HEK293 (cell line): Measurements from ENCODE around the gene LMCD1.

ENCODE experiments used
- CTCF ChIA-PET: fragments of 350-600 bp; formaldehyde crosslinking; extraction: SDS; loops from one replicate; lab custom pipeline; 2021; ENCODE audit warnings: antibody characterized with exemption; lab: Yijun Ruan, JAX
- POLR2A ChIA-PET: fragments of 300-600 bp; formaldehyde crosslinking; extraction: SDS; loops from one replicate; lab custom pipeline; 2020; ENCODE audit warnings: antibody characterized with exemption, inconsistent platforms; lab: Yijun Ruan, JAX
- H3K27ac ChIP-seq: fragments of 200-500 bp; sonication (Bioruptor generic); 2 replicates; pipeline ENCODE4 v1.5.1; 2014; ENCODE audit warnings: low read depth, low read length, control low read depth, inconsistent platforms; ENCODE audit errors: extremely low read depth
- H3K36me3 ChIP-seq, 2 experiments: fragments of 200-500 bp in 1 of 2; sonication (Bioruptor generic) in 1 of 2; 1 replicate in 1 of 2; 2 replicates in 1 of 2; pipeline ENCODE4 v1.5.1; 2014 to 2017; ENCODE audit warnings: inconsistent platforms in 2 of 2, low read length in 2 of 2; ENCODE audit not compliant: control insufficient read depth in 2 of 2, insufficient read depth in 1 of 2
- H3K4me1 ChIP-seq: fragments of 200-500 bp; sonication (Bioruptor generic); 2 replicates; pipeline ENCODE4 v1.5.1; 2014; ENCODE audit warnings: mild to moderate bottlenecking, low read length, inconsistent platforms; ENCODE audit not compliant: control insufficient read depth, insufficient read depth
- H3K4me3 ChIP-seq: 2 replicates; pipeline ENCODE4 v1.5.1; 2011; ENCODE audit warnings: low read depth, mild to moderate bottlenecking, control low read depth, low read length, moderate library complexity
- H3K9me3 ChIP-seq: fragments of 200-500 bp; sonication (Bioruptor generic); 2 replicates; pipeline ENCODE4 v1.5.1; 2014; ENCODE audit warnings: low read depth, low read length, inconsistent platforms; ENCODE audit not compliant: control insufficient read depth, insufficient read depth
- GLIS1 ChIP-seq: fragments of 450-650 bp; formaldehyde crosslinking; IDR thresholded peaks from 2 replicates; pipeline ENCODE4 v1.5.1; 2016; ENCODE audit warnings: missing biosample characterization, missing genetic modification characterization
- OVOL3 ChIP-seq: fragments of 450-650 bp; formaldehyde crosslinking; IDR thresholded peaks from 2 replicates; pipeline ENCODE4 v1.5.1; 2016; ENCODE audit warnings: missing biosample characterization, missing genetic modification characterization
- SETDB1 ChIP-seq: IDR thresholded peaks from one replicate; pipeline ENCODE4 v1.6.1; 2017; ENCODE audit warnings: mild to moderate bottlenecking, low read length, moderate library complexity, mixed read lengths; ENCODE audit not compliant: insufficient read length
- WT1 ChIP-seq: fragments of 450-650 bp; formaldehyde crosslinking; IDR thresholded peaks from 2 replicates; pipeline ENCODE4 v1.5.1; 2016; ENCODE audit warnings: missing biosample characterization, missing genetic modification characterization
- ZBTB48 ChIP-seq: fragments of 450-650 bp; formaldehyde crosslinking; IDR thresholded peaks from 2 replicates; pipeline ENCODE4 v1.5.1; 2016; ENCODE audit warnings: missing biosample characterization, missing genetic modification characterization
- ZNF112 ChIP-seq: fragments of 450-650 bp; formaldehyde crosslinking; IDR thresholded peaks from 2 replicates; pipeline ENCODE4 v1.5.0; 2017; ENCODE audit warnings: missing biosample characterization, missing genetic modification characterization
- ZNF157 ChIP-seq: fragments of 450-650 bp; formaldehyde crosslinking; IDR thresholded peaks from 2 replicates; pipeline ENCODE4 v1.5.1; 2016; ENCODE audit warnings: missing biosample characterization, missing genetic modification characterization
- ZNF169 ChIP-seq: fragments of 450-650 bp; formaldehyde crosslinking; IDR thresholded peaks from 2 replicates; pipeline ENCODE4 v1.5.1; 2016; ENCODE audit warnings: missing biosample characterization, missing genetic modification characterization
- ZNF239 ChIP-seq: fragments of 450-650 bp; formaldehyde crosslinking; IDR thresholded peaks from 2 replicates; pipeline ENCODE4 v1.5.1; 2016; ENCODE audit warnings: missing biosample characterization, missing genetic modification characterization
- ZNF350 ChIP-seq: fragments of 450-650 bp; formaldehyde crosslinking; IDR thresholded peaks from 2 replicates; pipeline ENCODE4 v1.5.0; 2017; ENCODE audit warnings: missing biosample characterization, mild to moderate bottlenecking, missing genetic modification characterization
- ZNF48 ChIP-seq: fragments of 450-650 bp; formaldehyde crosslinking; IDR thresholded peaks from 2 replicates; pipeline ENCODE4 v1.5.1; 2016; ENCODE audit warnings: missing biosample characterization, missing genetic modification characterization
- ZNF624 ChIP-seq: fragments of 450-650 bp; formaldehyde crosslinking; IDR thresholded peaks from 2 replicates; pipeline ENCODE4 v1.5.1; 2017; ENCODE audit warnings: missing biosample characterization, missing genetic modification characterization
- TF ChIP-seq, protein P1 (sequence below): fragments of 450-650 bp; formaldehyde crosslinking; IDR thresholded peaks from 2 replicates; pipeline ENCODE4 v1.5.1; 2016; ENCODE audit warnings: missing biosample characterization, missing genetic modification characterization
- TF ChIP-seq, protein P2 (sequence below): fragments of 450-650 bp; formaldehyde crosslinking; IDR thresholded peaks from 2 replicates; pipeline ENCODE4 v1.5.1; 2016; ENCODE audit warnings: missing biosample characterization, missing genetic modification characterization
- TF ChIP-seq, protein P3 (sequence below): fragments of 450-650 bp; formaldehyde crosslinking; IDR thresholded peaks from 2 replicates; pipeline ENCODE4 v1.5.1; 2016; ENCODE audit warnings: missing biosample characterization, missing genetic modification characterization
- TF ChIP-seq, protein P4 (sequence below): fragments of 450-650 bp; formaldehyde crosslinking; conservative IDR thresholded peaks from 2 replicates; pipeline ENCODE4 v1.5.1; 2016; ENCODE audit warnings: low read depth, missing biosample characterization, missing genetic modification characterization
- TF ChIP-seq, protein P5 (sequence below): fragments of 450-650 bp; formaldehyde crosslinking; IDR thresholded peaks from 2 replicates; pipeline ENCODE4 v1.5.1; 2016; ENCODE audit warnings: missing biosample characterization, missing genetic modification characterization
- TF ChIP-seq, protein P6 (sequence below): fragments of 450-650 bp; formaldehyde crosslinking; IDR thresholded peaks from 2 replicates; pipeline ENCODE4 v1.5.1; 2016; ENCODE audit warnings: missing biosample characterization, missing genetic modification characterization

Gene LMCD1

DNA sequence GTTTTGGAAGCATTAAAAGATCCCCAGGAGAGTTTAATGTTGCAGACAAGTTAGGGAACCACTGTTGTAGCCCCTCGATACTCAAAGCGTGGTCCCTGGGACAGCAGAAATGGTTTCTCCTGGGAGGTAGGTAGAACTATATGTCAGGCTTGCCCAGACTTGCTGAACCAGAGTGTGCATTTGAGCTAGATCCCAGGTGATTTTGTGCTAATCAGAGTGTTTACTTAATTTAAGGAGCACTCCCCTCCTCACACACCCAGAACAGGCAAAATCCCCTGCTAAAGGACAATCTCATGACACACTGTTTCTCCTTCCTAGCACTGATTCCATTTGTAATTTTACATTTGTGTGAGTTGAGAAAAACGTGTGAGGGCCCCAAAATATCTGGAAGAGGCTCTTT is 24.3 kb downstream of the LMCD1 start:
- CTCF ChIA-PET, result no interaction called here
- Histone ChIP-seq H3K4me3 (no peak overlapping the region), H3K9me3 (no peaks in the 10 kb centered on the region), H3K36me3 (peaks cover 0 to 5% of the 10 kb centered on the region in 2 experiments; a peak in 1 of 3 replicates), H3K27ac (no peak overlapping the region), H3K4me1 (0 out of 2 replicates have a peak, but pooled peaks cover 2% of the 10 kb centered on the region)
- TF ChIP-seq ZNF169 (tag by site-specific recombination) (no peak), ZNF239 (no peak), ZNF624 (no peak), SETDB1 (no peak), ZNF112 (tag by site-specific recombination) (no peak), ZNF350 (tag by site-specific recombination) (no peak), WT1 (tag by site-specific recombination) (0 out of 2 replicates have a peak, but pooled peaks have one; percentile 23), GLIS1 (tag by site-specific recombination) (0 out of 2 replicates have a peak, but pooled peaks have one; percentile 10), ZBTB48 (tag by site-specific recombination) (peak; percentile 73; the same call in 1 of the 2 replicates), OVOL3 (tag by site-specific recombination) (no peak), ZNF157 (tag by site-specific recombination) (no peak), ZNF48 (no peak)
- TF ChIP-seq, protein P1, sequence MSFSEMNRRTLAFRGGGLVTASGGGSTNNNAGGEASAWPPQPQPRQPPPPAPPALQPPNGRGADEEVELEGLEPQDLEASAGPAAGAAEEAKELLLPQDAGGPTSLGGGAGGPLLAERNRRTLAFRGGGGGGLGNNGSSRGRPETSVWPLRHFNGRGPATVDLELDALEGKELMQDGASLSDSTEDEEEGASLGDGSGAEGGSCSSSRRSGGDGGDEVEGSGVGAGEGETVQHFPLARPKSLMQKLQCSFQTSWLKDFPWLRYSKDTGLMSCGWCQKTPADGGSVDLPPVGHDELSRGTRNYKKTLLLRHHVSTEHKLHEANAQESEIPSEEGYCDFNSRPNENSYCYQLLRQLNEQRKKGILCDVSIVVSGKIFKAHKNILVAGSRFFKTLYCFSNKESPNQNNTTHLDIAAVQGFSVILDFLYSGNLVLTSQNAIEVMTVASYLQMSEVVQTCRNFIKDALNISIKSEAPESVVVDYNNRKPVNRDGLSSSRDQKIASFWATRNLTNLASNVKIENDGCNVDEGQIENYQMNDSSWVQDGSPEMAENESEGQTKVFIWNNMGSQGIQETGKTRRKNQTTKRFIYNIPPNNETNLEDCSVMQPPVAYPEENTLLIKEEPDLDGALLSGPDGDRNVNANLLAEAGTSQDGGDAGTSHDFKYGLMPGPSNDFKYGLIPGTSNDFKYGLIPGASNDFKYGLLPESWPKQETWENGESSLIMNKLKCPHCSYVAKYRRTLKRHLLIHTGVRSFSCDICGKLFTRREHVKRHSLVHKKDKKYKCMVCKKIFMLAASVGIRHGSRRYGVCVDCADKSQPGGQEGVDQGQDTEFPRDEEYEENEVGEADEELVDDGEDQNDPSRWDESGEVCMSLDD (tag by site-specific recombination), result no peak
- TF ChIP-seq, protein P2, sequence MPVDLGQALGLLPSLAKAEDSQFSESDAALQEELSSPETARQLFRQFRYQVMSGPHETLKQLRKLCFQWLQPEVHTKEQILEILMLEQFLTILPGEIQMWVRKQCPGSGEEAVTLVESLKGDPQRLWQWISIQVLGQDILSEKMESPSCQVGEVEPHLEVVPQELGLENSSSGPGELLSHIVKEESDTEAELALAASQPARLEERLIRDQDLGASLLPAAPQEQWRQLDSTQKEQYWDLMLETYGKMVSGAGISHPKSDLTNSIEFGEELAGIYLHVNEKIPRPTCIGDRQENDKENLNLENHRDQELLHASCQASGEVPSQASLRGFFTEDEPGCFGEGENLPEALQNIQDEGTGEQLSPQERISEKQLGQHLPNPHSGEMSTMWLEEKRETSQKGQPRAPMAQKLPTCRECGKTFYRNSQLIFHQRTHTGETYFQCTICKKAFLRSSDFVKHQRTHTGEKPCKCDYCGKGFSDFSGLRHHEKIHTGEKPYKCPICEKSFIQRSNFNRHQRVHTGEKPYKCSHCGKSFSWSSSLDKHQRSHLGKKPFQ (tag by site-specific recombination), result no peak
- TF ChIP-seq, protein P3, sequence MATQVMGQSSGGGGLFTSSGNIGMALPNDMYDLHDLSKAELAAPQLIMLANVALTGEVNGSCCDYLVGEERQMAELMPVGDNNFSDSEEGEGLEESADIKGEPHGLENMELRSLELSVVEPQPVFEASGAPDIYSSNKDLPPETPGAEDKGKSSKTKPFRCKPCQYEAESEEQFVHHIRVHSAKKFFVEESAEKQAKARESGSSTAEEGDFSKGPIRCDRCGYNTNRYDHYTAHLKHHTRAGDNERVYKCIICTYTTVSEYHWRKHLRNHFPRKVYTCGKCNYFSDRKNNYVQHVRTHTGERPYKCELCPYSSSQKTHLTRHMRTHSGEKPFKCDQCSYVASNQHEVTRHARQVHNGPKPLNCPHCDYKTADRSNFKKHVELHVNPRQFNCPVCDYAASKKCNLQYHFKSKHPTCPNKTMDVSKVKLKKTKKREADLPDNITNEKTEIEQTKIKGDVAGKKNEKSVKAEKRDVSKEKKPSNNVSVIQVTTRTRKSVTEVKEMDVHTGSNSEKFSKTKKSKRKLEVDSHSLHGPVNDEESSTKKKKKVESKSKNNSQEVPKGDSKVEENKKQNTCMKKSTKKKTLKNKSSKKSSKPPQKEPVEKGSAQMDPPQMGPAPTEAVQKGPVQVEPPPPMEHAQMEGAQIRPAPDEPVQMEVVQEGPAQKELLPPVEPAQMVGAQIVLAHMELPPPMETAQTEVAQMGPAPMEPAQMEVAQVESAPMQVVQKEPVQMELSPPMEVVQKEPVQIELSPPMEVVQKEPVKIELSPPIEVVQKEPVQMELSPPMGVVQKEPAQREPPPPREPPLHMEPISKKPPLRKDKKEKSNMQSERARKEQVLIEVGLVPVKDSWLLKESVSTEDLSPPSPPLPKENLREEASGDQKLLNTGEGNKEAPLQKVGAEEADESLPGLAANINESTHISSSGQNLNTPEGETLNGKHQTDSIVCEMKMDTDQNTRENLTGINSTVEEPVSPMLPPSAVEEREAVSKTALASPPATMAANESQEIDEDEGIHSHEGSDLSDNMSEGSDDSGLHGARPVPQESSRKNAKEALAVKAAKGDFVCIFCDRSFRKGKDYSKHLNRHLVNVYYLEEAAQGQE, result no peak
- TF ChIP-seq, protein P4, sequence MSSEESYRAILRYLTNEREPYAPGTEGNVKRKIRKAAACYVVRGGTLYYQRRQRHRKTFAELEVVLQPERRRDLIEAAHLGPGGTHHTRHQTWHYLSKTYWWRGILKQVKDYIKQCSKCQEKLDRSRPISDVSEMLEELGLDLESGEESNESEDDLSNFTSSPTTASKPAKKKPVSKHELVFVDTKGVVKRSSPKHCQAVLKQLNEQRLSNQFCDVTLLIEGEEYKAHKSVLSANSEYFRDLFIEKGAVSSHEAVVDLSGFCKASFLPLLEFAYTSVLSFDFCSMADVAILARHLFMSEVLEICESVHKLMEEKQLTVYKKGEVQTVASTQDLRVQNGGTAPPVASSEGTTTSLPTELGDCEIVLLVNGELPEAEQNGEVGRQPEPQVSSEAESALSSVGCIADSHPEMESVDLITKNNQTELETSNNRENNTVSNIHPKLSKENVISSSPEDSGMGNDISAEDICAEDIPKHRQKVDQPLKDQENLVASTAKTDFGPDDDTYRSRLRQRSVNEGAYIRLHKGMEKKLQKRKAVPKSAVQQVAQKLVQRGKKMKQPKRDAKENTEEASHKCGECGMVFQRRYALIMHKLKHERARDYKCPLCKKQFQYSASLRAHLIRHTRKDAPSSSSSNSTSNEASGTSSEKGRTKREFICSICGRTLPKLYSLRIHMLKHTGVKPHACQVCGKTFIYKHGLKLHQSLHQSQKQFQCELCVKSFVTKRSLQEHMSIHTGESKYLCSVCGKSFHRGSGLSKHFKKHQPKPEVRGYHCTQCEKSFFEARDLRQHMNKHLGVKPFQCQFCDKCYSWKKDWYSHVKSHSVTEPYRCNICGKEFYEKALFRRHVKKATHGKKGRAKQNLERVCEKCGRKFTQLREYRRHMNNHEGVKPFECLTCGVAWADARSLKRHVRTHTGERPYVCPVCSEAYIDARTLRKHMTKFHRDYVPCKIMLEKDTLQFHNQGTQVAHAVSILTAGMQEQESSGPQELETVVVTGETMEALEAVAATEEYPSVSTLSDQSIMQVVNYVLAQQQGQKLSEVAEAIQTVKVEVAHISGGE, result no peak
- TF ChIP-seq, protein P5, sequence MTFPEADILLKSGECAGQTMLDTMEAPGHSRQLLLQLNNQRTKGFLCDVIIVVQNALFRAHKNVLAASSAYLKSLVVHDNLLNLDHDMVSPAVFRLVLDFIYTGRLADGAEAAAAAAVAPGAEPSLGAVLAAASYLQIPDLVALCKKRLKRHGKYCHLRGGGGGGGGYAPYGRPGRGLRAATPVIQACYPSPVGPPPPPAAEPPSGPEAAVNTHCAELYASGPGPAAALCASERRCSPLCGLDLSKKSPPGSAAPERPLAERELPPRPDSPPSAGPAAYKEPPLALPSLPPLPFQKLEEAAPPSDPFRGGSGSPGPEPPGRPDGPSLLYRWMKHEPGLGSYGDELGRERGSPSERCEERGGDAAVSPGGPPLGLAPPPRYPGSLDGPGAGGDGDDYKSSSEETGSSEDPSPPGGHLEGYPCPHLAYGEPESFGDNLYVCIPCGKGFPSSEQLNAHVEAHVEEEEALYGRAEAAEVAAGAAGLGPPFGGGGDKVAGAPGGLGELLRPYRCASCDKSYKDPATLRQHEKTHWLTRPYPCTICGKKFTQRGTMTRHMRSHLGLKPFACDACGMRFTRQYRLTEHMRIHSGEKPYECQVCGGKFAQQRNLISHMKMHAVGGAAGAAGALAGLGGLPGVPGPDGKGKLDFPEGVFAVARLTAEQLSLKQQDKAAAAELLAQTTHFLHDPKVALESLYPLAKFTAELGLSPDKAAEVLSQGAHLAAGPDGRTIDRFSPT (tag by site-specific recombination), result no peak
- TF ChIP-seq, protein P6, sequence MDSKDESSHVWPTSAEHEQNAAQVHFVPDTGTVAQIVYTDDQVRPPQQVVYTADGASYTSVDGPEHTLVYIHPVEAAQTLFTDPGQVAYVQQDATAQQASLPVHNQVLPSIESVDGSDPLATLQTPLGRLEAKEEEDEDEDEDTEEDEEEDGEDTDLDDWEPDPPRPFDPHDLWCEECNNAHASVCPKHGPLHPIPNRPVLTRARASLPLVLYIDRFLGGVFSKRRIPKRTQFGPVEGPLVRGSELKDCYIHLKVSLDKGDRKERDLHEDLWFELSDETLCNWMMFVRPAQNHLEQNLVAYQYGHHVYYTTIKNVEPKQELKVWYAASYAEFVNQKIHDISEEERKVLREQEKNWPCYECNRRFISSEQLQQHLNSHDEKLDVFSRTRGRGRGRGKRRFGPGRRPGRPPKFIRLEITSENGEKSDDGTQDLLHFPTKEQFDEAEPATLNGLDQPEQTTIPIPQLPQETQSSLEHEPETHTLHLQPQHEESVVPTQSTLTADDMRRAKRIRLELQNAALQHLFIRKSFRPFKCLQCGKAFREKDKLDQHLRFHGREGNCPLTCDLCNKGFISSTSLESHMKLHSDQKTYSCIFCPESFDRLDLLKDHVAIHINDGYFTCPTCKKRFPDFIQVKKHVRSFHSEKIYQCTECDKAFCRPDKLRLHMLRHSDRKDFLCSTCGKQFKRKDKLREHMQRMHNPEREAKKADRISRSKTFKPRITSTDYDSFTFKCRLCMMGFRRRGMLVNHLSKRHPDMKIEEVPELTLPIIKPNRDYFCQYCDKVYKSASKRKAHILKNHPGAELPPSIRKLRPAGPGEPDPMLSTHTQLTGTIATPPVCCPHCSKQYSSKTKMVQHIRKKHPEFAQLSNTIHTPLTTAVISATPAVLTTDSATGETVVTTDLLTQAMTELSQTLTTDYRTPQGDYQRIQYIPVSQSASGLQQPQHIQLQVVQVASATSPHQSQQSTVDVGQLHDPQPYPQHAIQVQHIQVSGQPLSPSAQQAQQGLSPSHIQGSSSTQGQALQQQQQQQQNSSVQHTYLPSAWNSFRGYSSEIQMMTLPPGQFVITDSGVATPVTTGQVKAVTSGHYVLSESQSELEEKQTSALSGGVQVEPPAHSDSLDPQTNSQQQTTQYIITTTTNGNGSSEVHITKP, result peak; percentile 86; the same call in 1 of the 2 replicates
- POLR2A ChIA-PET, result no interaction called here
